Endothelial cell of umbilical vein (primary cell): ENCODE results near the gene CRTC1. TPM values are rescaled to one million over a fixed set of nuclear protein-coding genes. Genes with fewer than 3 reads are reported as not detected.

Source experiments
- BruUV-seq: library from RNA; stranded (reverse); fragments of 400-500 nt; replicated peaks from 2 replicates; lab custom pipeline; 2021; lab: Mats Ljungman, UMichigan
- CTCF ChIA-PET: fragments of 300-600, 350-600 bp; sonication (Branson Sonifier 250); formaldehyde crosslinking; loops from one replicate; lab custom pipeline; 2021; ENCODE audit warnings: antibody characterized with exemption, inconsistent platforms; lab: Charles Lee
- POLR2A ChIA-PET: fragments of 300-600, 350-600 bp; sonication (Branson Sonifier 250); formaldehyde crosslinking; loops from one replicate; lab custom pipeline; 2021; ENCODE audit warnings: antibody characterized with exemption, inconsistent platforms; lab: Charles Lee
- DNase-seq: peaks from one replicate; pipeline ENCODE4 v3.0.0-alpha.2; 2011; ENCODE audit warnings: low read depth, low spot score
- FAIRE-seq: peaks from 2 replicates; lab custom pipeline; 2011; peaks lifted over from hg19 to GRCh38; lab: Jason Lieb, UNC
- H2AFZ ChIP-seq: 2 replicates; pipeline ENCODE4 v1.6.0; 2012; ENCODE audit warnings: low read depth, low read length, control low read depth, inconsistent platforms
- H3K27ac ChIP-seq: 2 replicates; pipeline ENCODE4 v1.5.1; 2011; ENCODE audit warnings: low read depth, mild to moderate bottlenecking, control low read depth, low read length, moderate library complexity; ENCODE audit not compliant: insufficient read depth
- H3K27me3 ChIP-seq, 2 experiments: 2 replicates each; pipeline versions ENCODE4 v1.6.0 to v1.6.1; 2011; ENCODE audit warnings: low read length in 2 of 2, mixed read lengths in 1 of 2; ENCODE audit not compliant: control insufficient read depth in 2 of 2, insufficient read depth in 2 of 2
- H3K36me3 ChIP-seq, 2 experiments: 2 replicates in 1 of 2; 3 replicates in 1 of 2; pipeline ENCODE4 v1.5.1; 2011; ENCODE audit warnings: low read length in 2 of 2, mild to moderate bottlenecking in 1 of 2, moderate library complexity in 1 of 2; ENCODE audit not compliant: control insufficient read depth in 2 of 2, insufficient read depth in 2 of 2; ENCODE audit errors: extremely low read depth in 1 of 2
- H3K4me1 ChIP-seq: 3 replicates; pipeline ENCODE4 v1.5.1; 2011; ENCODE audit warnings: mild to moderate bottlenecking, low read length; ENCODE audit not compliant: control insufficient read depth, insufficient read depth; ENCODE audit errors: extremely low read depth
- H3K4me2 ChIP-seq: 2 replicates; pipeline ENCODE4 v1.6.1; 2011; ENCODE audit warnings: low read length, control low read depth, mixed read lengths; ENCODE audit not compliant: insufficient read depth
- H3K4me3 ChIP-seq, 3 experiments: fragments of 200-600 bp in 1 of 3; sonication (generic), shearing (Covaris generic) in 1 of 3; replicated peaks in 1 of 3; 2 replicates each; pipeline ENCODE4 v1.5.1; 2011 to 2016; ENCODE audit warnings: control low read depth in 3 of 3, low read length in 3 of 3, mild to moderate bottlenecking in 2 of 3, inconsistent platforms in 1 of 3, low read depth in 1 of 3, moderate library complexity in 1 of 3; ENCODE audit not compliant: insufficient read depth in 1 of 3
- H3K79me2 ChIP-seq: 2 replicates; pipeline ENCODE4 v1.6.0; 2012; ENCODE audit warnings: low read length, inconsistent platforms; ENCODE audit not compliant: control insufficient read depth, insufficient read depth
- H3K9ac ChIP-seq: replicated peaks from 2 replicates; pipeline ENCODE3; 2011; ENCODE audit warnings: low read length, control low read depth; ENCODE audit not compliant: insufficient read depth; ENCODE audit errors: extremely low read depth
- H3K9me1 ChIP-seq: replicated peaks from 3 replicates; pipeline ENCODE4 v1.6.0; 2011; ENCODE audit warnings: mild to moderate bottlenecking, low read length; ENCODE audit not compliant: control insufficient read depth, insufficient read depth; ENCODE audit errors: extremely low read depth
- H3K9me3 ChIP-seq: replicated peaks from 2 replicates; pipeline ENCODE4 v1.5.1; 2012; ENCODE audit warnings: low read length, inconsistent platforms; ENCODE audit not compliant: control insufficient read depth, insufficient read depth
- H4K20me1 ChIP-seq: replicated peaks from 2 replicates; pipeline ENCODE3; 2011; ENCODE audit warnings: mild to moderate bottlenecking, low read length; ENCODE audit not compliant: control insufficient read depth, insufficient read depth; ENCODE audit errors: extremely low read depth
- CTCF ChIP-seq, 2 donors: IDR thresholded peaks; 1 replicate in 1 of 2; 2 replicates in 1 of 2; pipeline ENCODE4 v1.5.1; 2011; ENCODE audit warnings: low read length in 2 of 2, mild to moderate bottlenecking in 2 of 2, moderate library complexity in 2 of 2, control low read depth in 1 of 2, inconsistent platforms in 1 of 2, low read depth in 1 of 2; ENCODE audit not compliant: insufficient read depth in 1 of 2; ENCODE audit errors: extremely low read depth in 1 of 2
- EZH2 ChIP-seq: IDR thresholded peaks from 2 replicates; pipeline ENCODE4 v1.6.1; 2012; ENCODE audit warnings: borderline replicate concordance, low read depth, mild to moderate bottlenecking, moderate library complexity, low read length, inconsistent platforms; ENCODE audit not compliant: severe bottlenecking
- FOS ChIP-seq: IDR thresholded peaks from 2 replicates; pipeline ENCODE4 v1.6.1; 2011; ENCODE audit warnings: mild to moderate bottlenecking, low read length, moderate library complexity, borderline replicate concordance; ENCODE audit not compliant: insufficient read depth
- GATA2 ChIP-seq: IDR thresholded peaks from 2 replicates; pipeline ENCODE4 v1.7.0; 2011; ENCODE audit warnings: low read depth, mild to moderate bottlenecking, moderate library complexity, mixed read lengths, low read length; ENCODE audit not compliant: insufficient read length, insufficient read depth
- JUN ChIP-seq: IDR thresholded peaks from 2 replicates; pipeline ENCODE4 v1.6.1; 2011; ENCODE audit warnings: borderline replicate concordance, low read depth; ENCODE audit not compliant: insufficient read length, insufficient read depth
- MAX ChIP-seq: IDR thresholded peaks from 2 replicates; pipeline ENCODE4 v1.6.1; 2011; ENCODE audit not compliant: insufficient read depth, insufficient read length
- MYC ChIP-seq: IDR thresholded peaks from one replicate; pipeline ENCODE4 v1.6.1; 2011; ENCODE audit warnings: mild to moderate bottlenecking, low read depth, low read length
- POLR2A ChIP-seq: IDR thresholded peaks from 2 replicates; pipeline ENCODE4 v1.6.1; 2012; ENCODE audit warnings: low read depth, mild to moderate bottlenecking, control low read depth, low read length
- POLR2AphosphoS5 ChIP-seq: IDR thresholded peaks from 2 replicates; pipeline ENCODE4 v1.6.1; 2012; ENCODE audit warnings: low read depth, mild to moderate bottlenecking, control low read depth, low read length, moderate library complexity; ENCODE audit not compliant: insufficient read depth
- dilution Hi-C: fragments of 300-500 bp; cut with MboI; formaldehyde crosslinking; loops from one replicate; pipeline ENCODE4 v1.15.0; 2019; ENCODE audit warnings: low sequenced_read_pairs; ENCODE audit not compliant: extremely low pct_ligation_motif_present
- intact Hi-C: fragments of 100-400 bp; cut with micrococcal nuclease; formaldehyde crosslinking; loops from one replicate; pipeline ENCODE4 v1.10.0; 2022
- polyA plus RNA-seq, 4 experiments: library from polyadenylated mRNA; depleted of rRNA in 3 of 4; stranded (reverse) in 3 of 4; unstranded in 1 of 4; fragments of >200 nt; gene quantifications; 2 replicates each; pipeline versions ENCODE4 v1.2.1 to v1.2.3, GENCODE V29; 2011 to 2012; ENCODE audit warnings: missing spikeins in 1 of 4
- total RNA-seq: library from RNA; stranded (reverse); gene quantifications from 2 replicates; pipeline ENCODE4 v1.2.3, GENCODE V29; 2021

Gene CRTC1
- total and polyA plus RNA-seq, 2 donors (not counting 3 experiments of a cell fraction or from before 2014, with no cell fraction given): 4.2 to 11.4 TPM

- DNase-seq (no peak), FAIRE-seq (no peak)
- Histone ChIP-seq H3K27ac (no peak overlapping the region), H3K9ac (no peak overlapping the region), H3K79me2 (no peaks in the 10 kb centered on the region), H3K9me3 (no peaks in the 10 kb centered on the region), H3K4me2 (no peak overlapping the region), H3K27me3 (no peaks in the 10 kb centered on the region), H4K20me1 (no peaks in the 10 kb centered on the region), H3K4me1 (no peaks in the 10 kb centered on the region), H3K36me3 (no peaks in the 10 kb centered on the region), H3K4me3 (no peak overlapping the region), H3K9me1 (no peaks in the 10 kb centered on the region), H2AFZ (no peak overlapping the region)
- no peak for TF ChIP-seq JUN
- no peak for TF ChIP-seq MYC
- no peak for TF ChIP-seq FOS
- no peak for TF ChIP-seq POLR2A
- no peak for TF ChIP-seq MAX
- TF ChIP-seq GATA2: no peak
- TF ChIP-seq CTCF (IDR thresholded peaks at IDR 0.05; ENCODE audit: extremely low read depth in 1 of 2, insufficient read depth in 1 of 2, low read depth in 1 of 2, low read length in 2 of 2): no peak
- TF ChIP-seq POLR2AphosphoS5: no peak
- no peak for TF ChIP-seq EZH2
- CTCF ChIA-PET: interaction anchor here (0.6 kb wide), 1 partner anchor 79 kb away, joined by 3 read pairs; no protein-coding TSS in a partner anchor
- no TSS peak for BruUV-seq
- POLR2A ChIA-PET: no interaction called here
- dilution Hi-C loops (no loop called here), intact Hi-C loops (no loop called here)
Observed at GRCh38 chr19:18814063-18814462, 130.6 kb downstream of the CRTC1 start.
